Endothelial cell of umbilical vein (primary cell): Measurements from ENCODE around the gene ELAC2. TPM values are rescaled to one million over a fixed set of nuclear protein-coding genes. Genes with fewer than 3 reads are reported as not detected.

Source experiments
- BruUV-seq: library from RNA; stranded (reverse); fragments of 400-500 nt; replicated peaks from 2 replicates; lab custom pipeline; 2021; lab: Mats Ljungman, UMichigan
- CTCF ChIA-PET: fragments of 300-600, 350-600 bp; sonication (Branson Sonifier 250); formaldehyde crosslinking; loops from one replicate; lab custom pipeline; 2021; ENCODE audit warnings: antibody characterized with exemption, inconsistent platforms; lab: Charles Lee
- POLR2A ChIA-PET: fragments of 300-600, 350-600 bp; sonication (Branson Sonifier 250); formaldehyde crosslinking; loops from one replicate; lab custom pipeline; 2021; ENCODE audit warnings: antibody characterized with exemption, inconsistent platforms; lab: Charles Lee
- DNase-seq: peaks from one replicate; pipeline ENCODE4 v3.0.0-alpha.2; 2011; ENCODE audit warnings: low read depth, low spot score
- FAIRE-seq: peaks from 2 replicates; lab custom pipeline; 2011; peaks lifted over from hg19 to GRCh38; lab: Jason Lieb, UNC
- H2AFZ ChIP-seq: 2 replicates; pipeline ENCODE4 v1.6.0; 2012; ENCODE audit warnings: low read depth, low read length, control low read depth, inconsistent platforms
- H3K27ac ChIP-seq: 2 replicates; pipeline ENCODE4 v1.5.1; 2011; ENCODE audit warnings: low read depth, mild to moderate bottlenecking, control low read depth, low read length, moderate library complexity; ENCODE audit not compliant: insufficient read depth
- H3K27me3 ChIP-seq, 2 experiments: 2 replicates each; pipeline versions ENCODE4 v1.6.0 to v1.6.1; 2011; ENCODE audit warnings: low read length in 2 of 2, mixed read lengths in 1 of 2; ENCODE audit not compliant: control insufficient read depth in 2 of 2, insufficient read depth in 2 of 2
- H3K36me3 ChIP-seq, 2 experiments: 2 replicates in 1 of 2; 3 replicates in 1 of 2; pipeline ENCODE4 v1.5.1; 2011; ENCODE audit warnings: low read length in 2 of 2, mild to moderate bottlenecking in 1 of 2, moderate library complexity in 1 of 2; ENCODE audit not compliant: control insufficient read depth in 2 of 2, insufficient read depth in 2 of 2; ENCODE audit errors: extremely low read depth in 1 of 2
- H3K4me1 ChIP-seq: 3 replicates; pipeline ENCODE4 v1.5.1; 2011; ENCODE audit warnings: mild to moderate bottlenecking, low read length; ENCODE audit not compliant: control insufficient read depth, insufficient read depth; ENCODE audit errors: extremely low read depth
- H3K4me2 ChIP-seq: 2 replicates; pipeline ENCODE4 v1.6.1; 2011; ENCODE audit warnings: low read length, control low read depth, mixed read lengths; ENCODE audit not compliant: insufficient read depth
- H3K4me3 ChIP-seq, 3 experiments: fragments of 200-600 bp in 1 of 3; sonication (generic), shearing (Covaris generic) in 1 of 3; replicated peaks in 1 of 3; 2 replicates each; pipeline ENCODE4 v1.5.1; 2011 to 2016; ENCODE audit warnings: control low read depth in 3 of 3, low read length in 3 of 3, mild to moderate bottlenecking in 2 of 3, inconsistent platforms in 1 of 3, low read depth in 1 of 3, moderate library complexity in 1 of 3; ENCODE audit not compliant: insufficient read depth in 1 of 3
- H3K79me2 ChIP-seq: 2 replicates; pipeline ENCODE4 v1.6.0; 2012; ENCODE audit warnings: low read length, inconsistent platforms; ENCODE audit not compliant: control insufficient read depth, insufficient read depth
- H3K9ac ChIP-seq: replicated peaks from 2 replicates; pipeline ENCODE3; 2011; ENCODE audit warnings: low read length, control low read depth; ENCODE audit not compliant: insufficient read depth; ENCODE audit errors: extremely low read depth
- H3K9me1 ChIP-seq: replicated peaks from 3 replicates; pipeline ENCODE4 v1.6.0; 2011; ENCODE audit warnings: mild to moderate bottlenecking, low read length; ENCODE audit not compliant: control insufficient read depth, insufficient read depth; ENCODE audit errors: extremely low read depth
- H3K9me3 ChIP-seq: replicated peaks from 2 replicates; pipeline ENCODE4 v1.5.1; 2012; ENCODE audit warnings: low read length, inconsistent platforms; ENCODE audit not compliant: control insufficient read depth, insufficient read depth
- H4K20me1 ChIP-seq: replicated peaks from 2 replicates; pipeline ENCODE3; 2011; ENCODE audit warnings: mild to moderate bottlenecking, low read length; ENCODE audit not compliant: control insufficient read depth, insufficient read depth; ENCODE audit errors: extremely low read depth
- EZH2 ChIP-seq: IDR thresholded peaks from 2 replicates; pipeline ENCODE4 v1.6.1; 2012; ENCODE audit warnings: borderline replicate concordance, low read depth, mild to moderate bottlenecking, moderate library complexity, low read length, inconsistent platforms; ENCODE audit not compliant: severe bottlenecking
- FOS ChIP-seq: IDR thresholded peaks from 2 replicates; pipeline ENCODE4 v1.6.1; 2011; ENCODE audit warnings: mild to moderate bottlenecking, low read length, moderate library complexity, borderline replicate concordance; ENCODE audit not compliant: insufficient read depth
- GATA2 ChIP-seq: IDR thresholded peaks from 2 replicates; pipeline ENCODE4 v1.7.0; 2011; ENCODE audit warnings: low read depth, mild to moderate bottlenecking, moderate library complexity, mixed read lengths, low read length; ENCODE audit not compliant: insufficient read length, insufficient read depth
- JUN ChIP-seq: IDR thresholded peaks from 2 replicates; pipeline ENCODE4 v1.6.1; 2011; ENCODE audit warnings: borderline replicate concordance, low read depth; ENCODE audit not compliant: insufficient read length, insufficient read depth
- MYC ChIP-seq: IDR thresholded peaks from one replicate; pipeline ENCODE4 v1.6.1; 2011; ENCODE audit warnings: mild to moderate bottlenecking, low read depth, low read length
- POLR2A ChIP-seq: IDR thresholded peaks from 2 replicates; pipeline ENCODE4 v1.6.1; 2012; ENCODE audit warnings: low read depth, mild to moderate bottlenecking, control low read depth, low read length
- POLR2AphosphoS5 ChIP-seq: IDR thresholded peaks from 2 replicates; pipeline ENCODE4 v1.6.1; 2012; ENCODE audit warnings: low read depth, mild to moderate bottlenecking, control low read depth, low read length, moderate library complexity; ENCODE audit not compliant: insufficient read depth
- dilution Hi-C: fragments of 300-500 bp; cut with MboI; formaldehyde crosslinking; loops from one replicate; pipeline ENCODE4 v1.15.0; 2019; ENCODE audit warnings: low sequenced_read_pairs; ENCODE audit not compliant: extremely low pct_ligation_motif_present
- intact Hi-C: fragments of 100-400 bp; cut with micrococcal nuclease; formaldehyde crosslinking; loops from one replicate; pipeline ENCODE4 v1.10.0; 2022
- polyA plus RNA-seq, 4 experiments: library from polyadenylated mRNA; depleted of rRNA in 3 of 4; stranded (reverse) in 3 of 4; unstranded in 1 of 4; fragments of >200 nt; gene quantifications; 2 replicates each; pipeline versions ENCODE4 v1.2.1 to v1.2.3, GENCODE V29; 2011 to 2012; ENCODE audit warnings: missing spikeins in 1 of 4
- total RNA-seq: library from RNA; stranded (reverse); gene quantifications from 2 replicates; pipeline ENCODE4 v1.2.3, GENCODE V29; 2021
- TF ChIP-seq, protein P1 (sequence below): IDR thresholded peaks from 2 replicates; pipeline ENCODE4 v1.6.1; 2011; ENCODE audit not compliant: insufficient read depth, insufficient read length
- TF ChIP-seq, protein P2 (sequence below), 2 donors: IDR thresholded peaks; 1 replicate in 1 of 2; 2 replicates in 1 of 2; pipeline ENCODE4 v1.5.1; 2011; ENCODE audit warnings: low read length in 2 of 2, mild to moderate bottlenecking in 2 of 2, moderate library complexity in 2 of 2, control low read depth in 1 of 2, inconsistent platforms in 1 of 2, low read depth in 1 of 2; ENCODE audit not compliant: insufficient read depth in 1 of 2; ENCODE audit errors: extremely low read depth in 1 of 2

Gene ELAC2
- total and polyA plus RNA-seq, 2 donors (not counting 3 experiments of a cell fraction or from before 2014, with no cell fraction given), result 64.8 to 75.9 TPM

DNA sequence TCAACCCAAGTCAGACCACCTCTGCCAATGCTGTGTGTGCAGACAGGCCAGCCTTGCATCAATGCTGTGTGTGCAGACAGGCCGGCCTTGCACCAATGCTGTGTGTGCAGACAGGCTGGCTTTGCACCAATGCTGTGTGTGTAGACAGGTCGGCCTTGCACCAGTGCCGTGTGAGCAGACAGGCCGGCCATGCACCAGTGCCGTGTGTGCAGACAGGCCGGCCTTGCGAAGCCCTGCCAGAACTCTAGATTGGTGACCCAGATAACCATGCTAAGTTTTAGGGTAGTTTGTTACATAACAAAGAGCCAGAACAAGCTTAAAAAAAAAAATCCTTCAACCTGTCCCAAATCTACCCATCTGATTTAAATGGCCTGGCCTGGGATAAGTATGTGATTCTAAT is 54.3 kb downstream of the ELAC2 start:
- FAIRE-seq (no peak), DNase-seq (no peak)
- Histone ChIP-seq H3K4me1 (no peaks in the 10 kb centered on the region), H3K4me3 (no peak overlapping the region), H3K36me3 (no peaks in the 10 kb centered on the region), H3K4me2 (no peak overlapping the region), H3K27me3 (no peaks in the 10 kb centered on the region), H3K9me1 (no peaks in the 10 kb centered on the region), H3K9me3 (no peaks in the 10 kb centered on the region), H4K20me1 (no peaks in the 10 kb centered on the region), H3K79me2 (no peaks in the 10 kb centered on the region), H3K9ac (no peak overlapping the region), H2AFZ (no peak overlapping the region), H3K27ac (no peak overlapping the region)
- TF ChIP-seq JUN (no peak), FOS (no peak), GATA2 (no peak), POLR2A (no peak), MYC (no peak), POLR2AphosphoS5 (no peak), EZH2 (no peak)
- TF ChIP-seq, protein P1, sequence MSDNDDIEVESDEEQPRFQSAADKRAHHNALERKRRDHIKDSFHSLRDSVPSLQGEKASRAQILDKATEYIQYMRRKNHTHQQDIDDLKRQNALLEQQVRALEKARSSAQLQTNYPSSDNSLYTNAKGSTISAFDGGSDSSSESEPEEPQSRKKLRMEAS, result no peak
- TF ChIP-seq, protein P2, sequence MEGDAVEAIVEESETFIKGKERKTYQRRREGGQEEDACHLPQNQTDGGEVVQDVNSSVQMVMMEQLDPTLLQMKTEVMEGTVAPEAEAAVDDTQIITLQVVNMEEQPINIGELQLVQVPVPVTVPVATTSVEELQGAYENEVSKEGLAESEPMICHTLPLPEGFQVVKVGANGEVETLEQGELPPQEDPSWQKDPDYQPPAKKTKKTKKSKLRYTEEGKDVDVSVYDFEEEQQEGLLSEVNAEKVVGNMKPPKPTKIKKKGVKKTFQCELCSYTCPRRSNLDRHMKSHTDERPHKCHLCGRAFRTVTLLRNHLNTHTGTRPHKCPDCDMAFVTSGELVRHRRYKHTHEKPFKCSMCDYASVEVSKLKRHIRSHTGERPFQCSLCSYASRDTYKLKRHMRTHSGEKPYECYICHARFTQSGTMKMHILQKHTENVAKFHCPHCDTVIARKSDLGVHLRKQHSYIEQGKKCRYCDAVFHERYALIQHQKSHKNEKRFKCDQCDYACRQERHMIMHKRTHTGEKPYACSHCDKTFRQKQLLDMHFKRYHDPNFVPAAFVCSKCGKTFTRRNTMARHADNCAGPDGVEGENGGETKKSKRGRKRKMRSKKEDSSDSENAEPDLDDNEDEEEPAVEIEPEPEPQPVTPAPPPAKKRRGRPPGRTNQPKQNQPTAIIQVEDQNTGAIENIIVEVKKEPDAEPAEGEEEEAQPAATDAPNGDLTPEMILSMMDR (IDR thresholded peaks at IDR 0.05; ENCODE audit: extremely low read depth in 1 of 2, insufficient read depth in 1 of 2, low read depth in 1 of 2, low read length in 2 of 2), result no peak
- CTCF ChIA-PET, result no interaction called here
- BruUV-seq, result no TSS peak
- intact Hi-C loops (no loop called here), dilution Hi-C loops (loop anchor here (25.0 kb wide), 1 partner anchor 101 kb away; no protein-coding TSS in a partner anchor)
- POLR2A ChIA-PET, result no interaction called here
